ENCODE results near the gene CDH4.

Gene CDH4

DNA sequence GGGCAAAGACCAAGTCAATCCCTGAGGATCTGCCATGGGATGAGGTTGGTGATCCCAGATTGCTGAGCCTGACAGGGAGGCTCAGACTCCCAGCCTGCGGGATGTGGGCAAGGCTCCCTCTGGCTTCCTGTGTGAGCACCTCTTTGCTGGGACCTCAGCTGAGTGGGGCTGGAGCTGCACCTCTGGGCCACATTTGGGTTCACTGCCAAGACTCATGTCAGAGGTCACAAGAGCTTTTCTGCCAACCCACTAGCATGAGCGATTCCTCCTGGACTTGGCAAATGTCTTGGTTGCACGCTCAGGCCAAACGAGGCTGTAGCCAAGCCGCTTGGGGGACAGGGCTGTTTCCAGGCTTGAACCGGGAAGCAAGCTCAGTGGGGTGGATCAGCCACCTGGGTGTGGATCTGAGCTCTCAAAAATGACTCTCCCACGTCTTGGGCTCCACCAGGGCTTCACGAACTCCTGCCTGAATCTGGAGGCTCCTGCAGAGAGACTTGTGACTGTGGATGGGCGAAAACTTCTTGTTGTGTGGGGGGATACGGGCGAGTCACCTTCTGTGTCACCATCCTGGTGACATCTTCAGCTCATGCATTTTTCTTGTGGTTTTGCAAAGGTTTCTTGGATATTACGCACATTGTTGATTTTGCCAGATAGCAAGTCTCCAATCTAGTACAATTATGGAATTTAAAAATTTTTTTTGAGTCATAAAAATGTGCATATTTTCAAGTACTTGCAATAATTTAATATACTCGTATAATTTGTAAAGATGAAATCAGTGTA is 359.5 kb downstream of the CDH4 start:
- no peak for FAIRE-seq

GRCh38 chr20:61613917-61614705 is 362.1 kb downstream of the CDH4 start:
- no peak for FAIRE-seq
- DNase-seq (ENCODE audit: insufficient read length, low spot score) = no peak

More for the DNA sequence above, 359.5 kb downstream of the CDH4 start:
- no peak for DNase-seq (ENCODE audit: insufficient read length, low spot score)

GRCh38 chr20:61614706-61615100 is 362.6 kb downstream of the CDH4 start:
- FAIRE-seq (no peak), DNase-seq (ENCODE audit: insufficient read length, low spot score) (no peak)

DNA sequence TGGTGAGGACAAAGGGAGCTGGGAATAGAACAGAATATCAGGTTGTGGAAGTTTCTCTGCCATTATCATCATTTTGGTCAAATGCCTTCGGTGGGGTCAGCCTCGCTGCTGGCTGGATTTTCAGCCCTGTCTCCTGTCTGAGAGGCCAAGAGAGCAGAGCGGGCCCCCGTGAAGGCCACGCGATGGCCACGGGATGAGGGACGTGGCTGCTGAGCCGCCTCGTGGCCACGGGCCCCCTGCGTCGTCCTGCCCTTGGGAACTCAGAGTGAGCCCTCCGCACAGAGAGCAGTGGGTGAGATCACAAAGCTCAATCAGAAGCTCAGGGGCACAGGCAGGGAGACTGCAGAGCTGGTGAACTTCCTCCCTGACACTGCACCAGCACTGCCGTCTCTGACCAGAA is 363.7 kb downstream of the CDH4 start:
- FAIRE-seq (no peak), DNase-seq (ENCODE audit: insufficient read length, low spot score) (no peak)

GRCh38 chr20:61619751-61620150 is 367.7 kb downstream of the CDH4 start:
- DNase-seq (ENCODE audit: insufficient read length, low spot score) = no peak
- FAIRE-seq = no peak

DNA sequence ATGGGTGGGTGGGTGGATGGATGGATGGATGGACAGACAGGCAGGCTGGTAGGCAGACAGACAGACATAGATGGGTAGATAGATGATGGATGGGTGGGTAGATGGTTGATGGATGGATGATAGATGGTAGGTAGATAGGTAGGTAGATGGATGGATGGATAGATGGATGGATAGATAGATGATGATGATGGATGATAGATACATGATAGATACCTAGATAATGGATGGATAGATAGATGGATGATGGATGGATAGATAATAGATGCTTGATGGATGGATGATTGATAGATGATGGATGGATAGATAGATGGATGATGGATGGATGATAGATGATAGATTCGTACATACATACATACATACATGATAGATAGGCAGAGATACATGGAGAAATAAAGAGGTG is 368.1 kb downstream of the CDH4 start:
- no peak for FAIRE-seq
- DNase-seq (ENCODE audit: insufficient read length, low spot score) = no peak

DNA sequence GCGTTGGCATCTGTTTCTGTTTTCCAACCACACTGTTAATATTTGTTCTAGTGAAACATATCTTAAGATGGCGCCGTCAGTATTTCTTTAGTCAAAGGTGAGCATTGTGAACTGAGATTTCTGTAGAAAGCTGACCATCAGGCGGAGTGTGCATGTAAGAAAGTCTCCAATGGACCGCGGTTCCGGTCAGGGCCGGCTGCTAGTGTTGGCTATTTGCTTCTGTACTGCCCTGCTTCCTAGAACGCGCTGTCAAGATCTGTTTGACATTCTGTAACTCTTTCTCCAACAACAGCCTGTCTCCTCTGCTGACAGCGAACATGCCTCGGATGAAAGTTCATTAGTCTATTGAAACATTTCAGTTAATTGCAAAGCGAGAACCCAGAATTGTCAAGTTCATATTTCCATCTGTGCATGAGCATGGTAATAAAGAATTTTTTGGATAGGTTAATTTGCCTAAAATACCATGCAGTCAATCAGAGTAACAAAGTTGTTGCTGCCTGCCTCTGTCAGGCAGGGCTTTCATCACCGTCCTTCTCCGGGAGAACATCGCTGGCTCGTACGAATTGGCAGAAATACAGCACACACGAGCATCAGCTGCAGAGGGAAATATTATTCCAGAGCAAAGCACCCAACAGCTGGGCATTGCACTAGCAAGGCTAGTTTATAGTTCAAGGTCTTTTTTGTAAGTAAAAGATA is 369.1 kb downstream of the CDH4 start:
- FAIRE-seq = no peak
- DNase-seq (ENCODE audit: insufficient read length, low spot score) = no peak

GRCh38 chr20:61621852-61622251 is 369.8 kb downstream of the CDH4 start:
- DNase-seq (ENCODE audit: insufficient read length, low spot score) = no peak
- no peak for FAIRE-seq

DNA sequence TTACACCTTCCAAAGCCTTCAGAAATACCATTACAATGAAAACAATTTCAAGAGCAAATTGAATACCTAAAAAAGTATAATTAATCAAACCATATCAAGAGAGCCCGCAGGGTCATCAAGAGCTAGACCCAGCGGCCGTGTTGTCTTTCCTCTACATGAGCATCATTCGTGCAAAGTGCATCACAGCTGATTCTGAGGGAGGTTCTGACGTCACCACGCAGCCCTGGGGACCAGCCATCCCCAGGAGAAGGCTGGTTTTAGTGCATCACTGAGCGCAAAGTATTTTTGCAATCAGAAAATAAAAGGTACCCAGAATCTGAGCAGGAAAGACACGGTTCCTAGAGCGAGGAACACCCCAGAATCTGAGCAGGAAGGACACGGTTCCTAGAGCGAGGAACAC is 371.4 kb downstream of the CDH4 start:
- FAIRE-seq = no peak
- DNase-seq (ENCODE audit: insufficient read length, low spot score) = no peak

DNA sequence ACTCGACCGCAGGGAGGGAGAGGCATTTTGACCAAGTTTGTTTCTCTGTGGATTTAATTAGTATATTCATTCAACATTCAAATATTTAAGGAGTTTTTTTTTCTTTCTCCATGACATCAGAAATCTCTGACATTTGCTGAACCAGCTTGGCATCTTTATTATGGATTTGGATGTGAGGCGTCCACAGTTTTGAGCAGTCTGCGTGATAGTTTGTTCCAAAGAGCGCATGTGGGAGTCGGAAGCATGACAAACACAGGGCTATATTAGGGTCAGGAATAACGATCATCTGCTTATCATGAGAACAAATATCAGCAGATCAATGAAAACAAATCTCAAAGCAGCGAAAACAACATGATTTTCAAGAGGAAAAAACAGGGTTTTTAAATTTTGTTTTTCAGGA is 373.2 kb downstream of the CDH4 start:
- DNase-seq (ENCODE audit: insufficient read length, low spot score) = no peak
- no peak for FAIRE-seq

DNA sequence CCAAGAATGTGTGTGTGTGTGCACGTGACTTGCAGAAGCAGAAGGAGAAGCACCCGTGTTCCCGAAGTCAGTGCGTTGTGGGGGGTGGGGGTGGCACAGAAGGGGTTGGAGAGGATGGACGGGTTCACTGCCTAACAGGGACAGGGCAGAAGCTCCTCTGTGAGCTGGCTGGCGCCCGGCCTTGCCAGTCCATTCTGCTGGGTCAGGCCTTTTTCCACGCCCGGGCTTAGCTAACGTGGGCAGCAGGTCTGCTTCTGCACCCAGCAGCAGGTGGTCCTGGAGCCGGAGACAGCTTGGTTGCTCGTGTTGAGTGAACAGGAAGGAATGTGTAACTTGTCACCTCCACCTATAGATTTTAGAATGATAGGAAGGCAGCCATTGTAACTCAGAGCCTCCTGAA is 374.4 kb downstream of the CDH4 start:
- FAIRE-seq = no peak

GRCh38 chr20:61627791-61628415 is 375.8 kb downstream of the CDH4 start:
- no peak for FAIRE-seq
- DNase-seq (ENCODE audit: insufficient read length, low spot score) = no peak

More for the DNA sequence above, 374.4 kb downstream of the CDH4 start:
- no peak for DNase-seq (ENCODE audit: insufficient read length, low spot score)

DNA sequence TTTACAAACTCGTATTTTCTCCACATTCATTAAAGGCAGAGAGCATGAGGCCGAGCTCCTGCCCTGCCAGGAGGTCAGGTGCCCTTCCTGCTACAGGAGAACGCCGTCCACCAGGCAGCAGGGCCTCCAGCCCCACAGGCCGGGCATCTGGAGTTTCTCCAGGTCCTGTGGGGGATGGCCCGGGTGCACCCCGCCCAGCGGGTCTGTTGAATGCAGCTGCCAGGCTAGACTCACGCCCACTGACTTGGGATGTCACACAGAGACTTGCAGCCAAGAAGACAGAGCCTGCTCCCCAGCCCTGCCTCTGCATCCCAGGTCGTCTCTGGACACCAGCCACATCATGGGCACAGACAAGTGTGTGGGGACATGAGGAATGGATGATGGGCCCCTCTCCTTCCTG is 376.4 kb downstream of the CDH4 start:
- FAIRE-seq = no peak
- no peak for DNase-seq (ENCODE audit: insufficient read length, low spot score)

- no peak for DNase-seq (ENCODE audit: insufficient read length, low spot score)
- FAIRE-seq = no peak
Observed at GRCh38 chr20:61628901-61629601, 377.0 kb downstream of the CDH4 start.

GRCh38 chr20:61629602-61630390 is 377.7 kb downstream of the CDH4 start:
- DNase-seq (ENCODE audit: insufficient read length, low spot score) = no peak
- FAIRE-seq = no peak

DNA sequence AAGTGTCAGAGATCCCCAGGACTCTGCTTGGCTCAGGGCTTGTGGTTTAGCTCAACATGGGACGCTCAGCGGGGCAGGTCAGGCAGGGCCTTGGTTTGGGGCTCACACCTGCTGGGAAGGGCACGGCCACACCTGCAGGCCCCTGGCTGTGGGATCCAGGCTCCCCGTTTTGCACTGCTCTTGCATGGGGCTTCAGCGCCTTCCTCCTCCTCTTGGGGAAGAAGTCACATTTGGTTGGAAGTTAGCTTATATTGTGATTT is 378.3 kb downstream of the CDH4 start:
- DNase-seq (ENCODE audit: insufficient read length, low spot score) = no peak
- FAIRE-seq = no peak

GRCh38 chr20:61630816-61631215 is 378.8 kb downstream of the CDH4 start:
- DNase-seq (ENCODE audit: insufficient read length, low spot score) (no peak), FAIRE-seq (no peak)

GRCh38 chr20:61631751-61632150 is 379.7 kb downstream of the CDH4 start:
- no peak for FAIRE-seq
- DNase-seq (ENCODE audit: insufficient read length, low spot score) = no peak

GRCh38 chr20:61633004-61633403 is 380.9 kb downstream of the CDH4 start:
- DNase-seq (ENCODE audit: insufficient read length, low spot score) (no peak), FAIRE-seq (no peak)

Data from GM19239 (cell line).